Loucy (cell line): Measurements from ENCODE around the gene OPRM1.

Experiments used
- EZH2phosphoT487 ChIP-seq: fragments of 200-600 bp; IDR thresholded peaks from 2 replicates; pipeline ENCODE4 v1.6.1; 2018; ENCODE audit warnings: antibody characterized with exemption, mild to moderate bottlenecking, moderate library complexity, borderline replicate concordance
- TF ChIP-seq, protein P1 (sequence below): fragments of 200-600 bp; sonication (generic); conservative IDR thresholded peaks from 2 replicates; pipeline ENCODE4 v1.5.1; 2014; ENCODE audit warnings: mild to moderate bottlenecking, antibody characterized with exemption, low read length

DNA sequence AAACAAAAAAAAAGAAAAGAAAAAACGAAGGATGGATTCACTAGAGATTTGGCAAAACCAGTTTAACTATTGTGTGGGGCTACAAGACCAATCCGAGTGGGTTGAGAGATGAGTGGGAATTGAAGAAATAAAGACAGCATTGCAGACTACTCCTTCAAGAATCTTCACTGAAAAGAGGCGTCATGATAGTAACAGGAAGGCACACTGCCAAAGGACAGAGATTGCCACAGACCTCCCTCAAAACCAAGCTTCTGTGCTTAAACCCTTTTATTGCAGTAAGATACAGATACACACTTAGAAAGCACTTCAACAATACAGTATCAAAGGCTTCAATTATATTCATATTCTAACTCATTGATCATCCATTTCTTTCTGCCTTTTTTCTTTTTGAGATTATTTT, 213.6 kb downstream of the OPRM1 start:
- TF ChIP-seq, protein P1, sequence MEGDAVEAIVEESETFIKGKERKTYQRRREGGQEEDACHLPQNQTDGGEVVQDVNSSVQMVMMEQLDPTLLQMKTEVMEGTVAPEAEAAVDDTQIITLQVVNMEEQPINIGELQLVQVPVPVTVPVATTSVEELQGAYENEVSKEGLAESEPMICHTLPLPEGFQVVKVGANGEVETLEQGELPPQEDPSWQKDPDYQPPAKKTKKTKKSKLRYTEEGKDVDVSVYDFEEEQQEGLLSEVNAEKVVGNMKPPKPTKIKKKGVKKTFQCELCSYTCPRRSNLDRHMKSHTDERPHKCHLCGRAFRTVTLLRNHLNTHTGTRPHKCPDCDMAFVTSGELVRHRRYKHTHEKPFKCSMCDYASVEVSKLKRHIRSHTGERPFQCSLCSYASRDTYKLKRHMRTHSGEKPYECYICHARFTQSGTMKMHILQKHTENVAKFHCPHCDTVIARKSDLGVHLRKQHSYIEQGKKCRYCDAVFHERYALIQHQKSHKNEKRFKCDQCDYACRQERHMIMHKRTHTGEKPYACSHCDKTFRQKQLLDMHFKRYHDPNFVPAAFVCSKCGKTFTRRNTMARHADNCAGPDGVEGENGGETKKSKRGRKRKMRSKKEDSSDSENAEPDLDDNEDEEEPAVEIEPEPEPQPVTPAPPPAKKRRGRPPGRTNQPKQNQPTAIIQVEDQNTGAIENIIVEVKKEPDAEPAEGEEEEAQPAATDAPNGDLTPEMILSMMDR: no peak
- TF ChIP-seq EZH2phosphoT487: no peak
